B cell (primary cell): ENCODE results near the gene GPR143.

Source experiments
- CTCF ChIP-seq: fragments of 200-600 bp; IDR thresholded peaks from one replicate; pipeline ENCODE4 v1.8.0; 2022; ENCODE audit warnings: antibody characterized with exemption, mild to moderate bottlenecking
- EZH2 ChIP-seq: IDR thresholded peaks from 2 replicates; pipeline ENCODE4 v1.6.1; 2012; ENCODE audit warnings: borderline replicate concordance, low read depth, mild to moderate bottlenecking, moderate library complexity, low read length; ENCODE audit not compliant: insufficient read depth, poor library complexity, severe bottlenecking

- TF ChIP-seq CTCF = no peak
- no peak for TF ChIP-seq EZH2
Measured at GRCh38 chrX:9724711-9725110, 40.9 kb downstream of the GPR143 start.
